ENCODE results near the gene GPAT2. TPM values are rescaled to one million over a fixed set of nuclear protein-coding genes. Genes with fewer than 3 reads are reported as not detected.
"Not testable (repeated sequence)": the region's sequence is repeated elsewhere in the genome, so short reads cannot be mapped to it uniquely, and the experiment has no call there.

The GPAT2 gene
- total RNA-seq, 4 donors from 2014 or later, result 1.2 to 7.5 (median 2.6) TPM

GRCh38 chr2:96024336-96025193 lies 10.2 kb downstream of the GPAT2 start:
- no peak for TF ChIP-seq CTCF (IDR thresholded peaks at IDR 0.05)
- no peak for TF ChIP-seq POLR2A (IDR thresholded peaks at IDR 0.05)
- Histone ChIP-seq H3K27ac (no peak overlapping the region), H3K36me3 (no peaks in the 10 kb centered on the region), H3K9me3 (no peaks in the 10 kb centered on the region), H3K4me1 (no peaks in the 10 kb centered on the region), H3K4me3 (replicated peaks in 1 of 3) (no peak overlapping the region), H3K27me3 (no peaks in the 10 kb centered on the region)
- no peak for DNase-seq
- 91 to 92% methylated on average over 2 to 15 of the region's 27 CpGs for WGBS, 2 donors
- intact Hi-C loops (cut with DNase I), result loop anchor here (10.0 kb wide), 2 partner anchors 90 to 150 kb away; partner anchors contain the start of gene ADRA2B

GRCh38 chr2:96023701-96024100 lies 11.0 kb downstream of the GPAT2 start:
- WGBS, 2 donors, result 94 to 100% methylated on average over 3 of the region's 7 CpGs
- not testable (repeated sequence) for DNase-seq; H3K9me3 ChIP-seq; H3K27me3 ChIP-seq; H3K4me1 ChIP-seq; H3K27ac ChIP-seq; H3K36me3 ChIP-seq; H3K4me3 ChIP-seq (replicated peaks in 1 of 3)
- intact Hi-C loops (cut with DNase I), result loop anchor here (10.0 kb wide), 2 partner anchors 91 to 151 kb away; partner anchors contain the start of gene ADRA2B

GRCh38 chr2:96022701-96023447 lies 11.8 kb downstream of the GPAT2 start:
- intact Hi-C loops (cut with DNase I), result loop anchor here (10.0 kb wide), 2 partner anchors 92 to 152 kb away; partner anchors contain the start of gene ADRA2B
- not testable (repeated sequence) for H3K4me3 ChIP-seq (replicated peaks in 1 of 3); H3K27ac ChIP-seq; H3K27me3 ChIP-seq; H3K4me1 ChIP-seq; H3K9me3 ChIP-seq; H3K36me3 ChIP-seq
- TF ChIP-seq CTCF (IDR thresholded peaks at IDR 0.05), result peak; percentile 47 to 94 (median 84)
- DNase-seq, result peak; percentile 87 to 91
- 79 to 86% methylated on average over 9 to 10 of the region's 19 CpGs for WGBS, 2 donors

GRCh38 chr2:96022126-96022525 lies 12.6 kb downstream of the GPAT2 start:
- H3K36me3 ChIP-seq; H3K27me3 ChIP-seq; H3K4me1 ChIP-seq; H3K4me3 ChIP-seq (replicated peaks in 1 of 3); H3K27ac ChIP-seq; H3K9me3 ChIP-seq; DNase-seq: not testable (repeated sequence)
- WGBS, 2 donors, result 77 to 94% methylated on average over 4 of the region's 7 CpGs
- intact Hi-C loops (cut with DNase I), result loop anchor here (10.0 kb wide), 2 partner anchors 93 to 153 kb away; partner anchors contain the start of gene ADRA2B

- intact Hi-C loops (cut with DNase I), result loop anchor here (10.0 kb wide), 2 partner anchors 94 to 154 kb away; partner anchors contain the start of gene ADRA2B
Measured at GRCh38 chr2:96021142-96021541, 13.6 kb downstream of the GPAT2 start.

GRCh38 chr2:96019909-96020590 lies 14.7 kb downstream of the GPAT2 start:
- H3K27me3 ChIP-seq; H3K27ac ChIP-seq; H3K4me3 ChIP-seq (replicated peaks in 1 of 3); H3K9me3 ChIP-seq; H3K36me3 ChIP-seq; DNase-seq; H3K4me1 ChIP-seq: not testable (repeated sequence)
- WGBS, 2 donors, result 75 to 77% methylated on average over 4 to 5 of the region's 9 CpGs
- intact Hi-C loops (cut with DNase I), result loop anchor here (10.0 kb wide), 2 partner anchors 95 to 155 kb away; partner anchors contain the start of gene ADRA2B

More at GRCh38 chr2:96021142-96021541, 13.6 kb downstream of the GPAT2 start:
- DNase-seq; H3K4me1 ChIP-seq; H3K27me3 ChIP-seq; H3K27ac ChIP-seq; H3K36me3 ChIP-seq; H3K4me3 ChIP-seq (replicated peaks in 1 of 3); H3K9me3 ChIP-seq: not testable (repeated sequence)
- WGBS, 2 donors, result 81 to 100% methylated on average over 2 to 4 of the region's 4 CpGs

- 92% methylated on average over 4 of the region's 4 CpGs for WGBS, 2 donors
- H3K4me3 ChIP-seq (replicated peaks in 1 of 3); H3K27ac ChIP-seq; DNase-seq; H3K36me3 ChIP-seq; H3K27me3 ChIP-seq; intact Hi-C loops (cut with DNase I); H3K9me3 ChIP-seq: not testable (repeated sequence)
- peaks cover 3 to 13% of the 10 kb centered on the region in 2 donors for H3K4me1 ChIP-seq
Measured at GRCh38 chr2:96016321-96016720, 18.4 kb downstream of the GPAT2 start.

- intact Hi-C loops (cut with DNase I); H3K9me3 ChIP-seq; H3K4me3 ChIP-seq (replicated peaks in 1 of 3); H3K36me3 ChIP-seq; DNase-seq; H3K27me3 ChIP-seq: not testable (repeated sequence)
- Histone ChIP-seq H3K4me1 (peaks cover 3 to 20% of the 10 kb centered on the region in 2 donors), H3K27ac (peak overlapping the region in 2 of 3 donors; percentile 50 to 57)
- WGBS, 2 donors, result 71 to 80% methylated on average over 1 of the region's 1 CpG
Measured at GRCh38 chr2:96012792-96013264, 21.9 kb downstream of the GPAT2 start.

- intact Hi-C loops (cut with DNase I), result not testable (repeated sequence)
Measured at GRCh38 chr2:96012086-96012791, 22.5 kb downstream of the GPAT2 start.

More at GRCh38 chr2:96012086-96012791, 22.5 kb downstream of the GPAT2 start:
- DNase-seq, result peak in 1 of 2 donors; percentile 25
- H3K36me3 ChIP-seq; H3K4me3 ChIP-seq (replicated peaks in 1 of 3); H3K9me3 ChIP-seq; H3K27me3 ChIP-seq: not testable (repeated sequence)
- Histone ChIP-seq H3K27ac (peak overlapping the region; percentile 50 to 58 (median 57)), H3K4me1 (peaks cover 3 to 20% of the 10 kb centered on the region in 2 donors)
- 66 to 67% methylated on average over 8 of the region's 8 CpGs for WGBS, 2 donors

Measured in thyroid gland (tissue), 4 donors.